ENCODE data around the gene ADAT2.
A peak's percentile ranks its signal among the peaks of the same experiment; 100 is the strongest.

ADAT2 gene

GRCh38 chr6:143431226-143431625 lies 19.3 kb downstream of the ADAT2 start:
- no peaks in the 10 kb centered on the region for H3K27me3 ChIP-seq (replicated peaks; ENCODE audit: insufficient read depth, low read length)
- H3K9ac ChIP-seq (ENCODE audit: low read length) = no peak overlapping the region
- H3K9me3 ChIP-seq (replicated peaks; ENCODE audit: insufficient read depth, low read length) = no peaks in the 10 kb centered on the region
- H3K27ac ChIP-seq (ENCODE audit: low read length) = no peak overlapping the region
- H4K20me1 ChIP-seq (ENCODE audit: insufficient read depth, low read length) = no peaks in the 10 kb centered on the region
- no peaks in the 10 kb centered on the region for H3K4me1 ChIP-seq (ENCODE audit: low read length)
- no peak for TF ChIP-seq EZH2phosphoT487 (IDR thresholded peaks at IDR 0.05; ENCODE audit: low read length)
- no peak for TF ChIP-seq EZH2 (optimal IDR thresholded peaks at IDR 0.05; ENCODE audit: low read depth, low read length)
- no peak for TF ChIP-seq CTCF (IDR thresholded peaks at IDR 0.05; ENCODE audit: low read length)
- no peaks in the 10 kb centered on the region for H3K79me2 ChIP-seq (ENCODE audit: low read length)
- no peaks in the 10 kb centered on the region for H3F3A ChIP-seq (ENCODE audit: insufficient read depth, low read length)
- no peak for DNase-seq
- no peak overlapping the region for H3K4me3 ChIP-seq (ENCODE audit: low read length)
- H3K4me2 ChIP-seq (ENCODE audit: low read depth, low read length) = no peak overlapping the region
- no peaks in the 10 kb centered on the region for H3K36me3 ChIP-seq (replicated peaks; ENCODE audit: insufficient read depth, low read length)
- no peak overlapping the region for H2AFZ ChIP-seq (ENCODE audit: low read length)
- H3K9me2 ChIP-seq (replicated peaks; ENCODE audit: insufficient read depth, low read length) = no peaks in the 10 kb centered on the region

GRCh38 chr6:143429970-143430369 lies 20.5 kb downstream of the ADAT2 start:
- H3K36me3 ChIP-seq (replicated peaks; ENCODE audit: insufficient read depth, low read length) = no peaks in the 10 kb centered on the region
- no peaks in the 10 kb centered on the region for H3F3A ChIP-seq (ENCODE audit: insufficient read depth, low read length)
- H4K20me1 ChIP-seq (ENCODE audit: insufficient read depth, low read length) = no peaks in the 10 kb centered on the region
- H3K9ac ChIP-seq (ENCODE audit: low read length) = no peak overlapping the region
- H3K79me2 ChIP-seq (ENCODE audit: low read length) = no peaks in the 10 kb centered on the region
- no peaks in the 10 kb centered on the region for H3K9me2 ChIP-seq (replicated peaks; ENCODE audit: insufficient read depth, low read length)
- no peak overlapping the region for H3K4me2 ChIP-seq (ENCODE audit: low read depth, low read length)
- DNase-seq = no peak
- no peak overlapping the region for H2AFZ ChIP-seq (ENCODE audit: low read length)
- H3K27me3 ChIP-seq (replicated peaks; ENCODE audit: insufficient read depth, low read length) = no peaks in the 10 kb centered on the region
- TF ChIP-seq EZH2 (optimal IDR thresholded peaks at IDR 0.05; ENCODE audit: low read depth, low read length) (no peak), CTCF (IDR thresholded peaks at IDR 0.05; ENCODE audit: low read length) (no peak), EZH2phosphoT487 (IDR thresholded peaks at IDR 0.05; ENCODE audit: low read length) (no peak)
- H3K4me3 ChIP-seq (ENCODE audit: low read length) = no peak overlapping the region
- H3K9me3 ChIP-seq (replicated peaks; ENCODE audit: insufficient read depth, low read length) = no peaks in the 10 kb centered on the region
- no peak overlapping the region for H3K27ac ChIP-seq (ENCODE audit: low read length)
- H3K4me1 ChIP-seq (ENCODE audit: low read length) = no peaks in the 10 kb centered on the region

- no peaks in the 10 kb centered on the region for H3K4me1 ChIP-seq (ENCODE audit: low read length)
- no peaks in the 10 kb centered on the region for H3K9me3 ChIP-seq (replicated peaks; ENCODE audit: insufficient read depth, low read length)
- TF ChIP-seq EZH2 (optimal IDR thresholded peaks at IDR 0.05; ENCODE audit: low read depth, low read length) (no peak), CTCF (IDR thresholded peaks at IDR 0.05; ENCODE audit: low read length) (peak; percentile 51)
- H3K27me3 ChIP-seq (replicated peaks; ENCODE audit: insufficient read depth, low read length) = no peaks in the 10 kb centered on the region
- no peaks in the 10 kb centered on the region for H3K36me3 ChIP-seq (replicated peaks; ENCODE audit: insufficient read depth, low read length)
- no peaks in the 10 kb centered on the region for H3K79me2 ChIP-seq (ENCODE audit: low read length)
- H3K4me3 ChIP-seq (ENCODE audit: low read length) = no peak overlapping the region
- no peak overlapping the region for H3K9ac ChIP-seq (ENCODE audit: low read length)
- H3K4me2 ChIP-seq (ENCODE audit: low read depth, low read length) = no peak overlapping the region
- peak; percentile 30 for DNase-seq
- H3K9me2 ChIP-seq (replicated peaks; ENCODE audit: insufficient read depth, low read length) = no peaks in the 10 kb centered on the region
- H2AFZ ChIP-seq (ENCODE audit: low read length) = no peak overlapping the region
- H4K20me1 ChIP-seq (ENCODE audit: insufficient read depth, low read length) = no peaks in the 10 kb centered on the region
- no peaks in the 10 kb centered on the region for H3F3A ChIP-seq (ENCODE audit: insufficient read depth, low read length)
- no peak overlapping the region for H3K27ac ChIP-seq (ENCODE audit: low read length)
These were observed 23.2 kb downstream of the ADAT2 start for GRCh38 chr6:143427109-143427817.
